GM18867 (cell line): ENCODE data around the gene ZNF618.
"Not testable (repeated sequence)": the region's sequence is repeated elsewhere in the genome, so short reads cannot be mapped to it uniquely, and the experiment has no call there.

Experiments used
- ATAC-seq: cut with Tn5 transposase; IDR thresholded peaks from one replicate; pipeline ENCODE4 v1.9.1; 2021; ENCODE audit warnings: mild to moderate bottlenecking, moderate library complexity; ENCODE audit not compliant: unreplicated experiment

Gene ZNF618

DNA sequence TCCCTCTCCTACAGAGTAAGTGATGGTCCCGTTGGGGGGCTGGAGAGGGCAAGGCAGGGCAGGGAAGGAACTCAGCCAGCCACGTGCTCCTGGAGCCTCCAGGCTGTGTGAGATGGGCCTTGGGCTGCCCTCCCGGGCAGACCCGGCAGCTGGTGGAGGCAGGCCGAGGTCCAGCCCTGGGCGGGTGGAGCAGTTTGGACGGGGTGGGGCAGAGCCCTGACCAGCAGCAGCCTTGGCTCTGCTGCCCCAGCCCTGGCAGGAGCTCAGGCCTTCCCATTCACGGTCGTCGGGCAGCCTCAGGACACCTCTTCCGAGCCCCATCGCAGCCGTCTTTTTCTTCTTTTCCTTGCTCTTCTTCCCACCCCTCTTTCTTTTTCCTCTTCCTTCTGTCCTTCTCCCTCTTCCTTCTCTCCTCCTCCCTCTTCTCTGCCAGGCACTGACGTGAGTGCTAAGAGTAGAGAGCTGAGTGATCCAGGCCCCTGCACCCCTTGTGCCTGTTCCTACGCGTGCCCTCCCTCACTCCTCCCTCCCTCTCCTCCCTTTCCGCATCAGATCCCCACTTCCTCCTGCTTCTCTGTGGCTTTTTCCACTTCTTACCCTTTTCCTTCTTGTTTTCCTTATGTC, 159.2 kb downstream of the ZNF618 start:
- ATAC-seq, result no peak

DNA sequence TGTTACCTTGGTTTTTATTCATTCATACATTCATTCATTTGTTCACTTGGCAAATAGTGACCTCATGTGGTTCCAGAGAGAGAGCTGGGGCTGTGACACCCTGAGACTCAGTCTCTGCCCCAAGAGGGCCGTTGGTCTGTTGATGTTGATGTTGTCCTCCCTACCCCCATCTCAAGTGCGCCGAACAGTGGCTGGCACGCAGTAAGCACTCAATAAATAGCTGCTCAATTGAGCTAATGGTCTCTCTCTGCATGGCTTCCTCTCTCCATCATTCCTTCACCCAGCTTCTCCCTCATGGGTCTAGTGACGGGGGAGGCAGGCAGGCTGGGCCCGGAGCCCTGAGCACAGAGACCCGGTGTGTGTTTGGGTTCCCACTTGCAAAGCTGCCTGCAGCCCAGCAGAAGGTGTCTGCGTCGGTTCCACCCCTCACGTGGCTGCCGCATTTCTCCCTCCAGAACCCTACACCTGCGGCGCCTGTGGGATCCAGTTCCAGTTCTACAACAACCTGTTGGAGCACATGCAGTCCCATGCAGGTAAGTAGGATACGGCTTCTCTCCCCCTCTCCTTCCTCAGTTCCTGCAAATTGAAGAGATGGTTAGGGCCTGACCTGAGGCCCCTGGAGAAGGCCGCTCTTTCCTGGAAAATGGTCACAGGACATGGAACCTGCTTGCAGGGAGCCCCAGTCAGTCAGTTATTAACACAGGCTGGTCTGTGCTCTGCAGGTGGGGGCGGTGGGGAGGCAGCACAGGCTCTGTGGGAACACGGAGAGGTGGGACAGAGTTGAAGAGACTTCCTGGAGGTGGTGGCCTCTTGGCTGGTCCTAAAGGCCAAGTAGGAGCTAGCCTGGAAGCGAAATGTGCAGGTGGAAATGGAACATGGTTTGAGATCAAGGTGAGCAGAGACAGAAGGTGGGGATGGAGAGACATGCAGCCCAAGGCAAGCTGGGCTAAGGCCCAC, 160.0 kb downstream of the ZNF618 start:
- ATAC-seq, result no peak

DNA sequence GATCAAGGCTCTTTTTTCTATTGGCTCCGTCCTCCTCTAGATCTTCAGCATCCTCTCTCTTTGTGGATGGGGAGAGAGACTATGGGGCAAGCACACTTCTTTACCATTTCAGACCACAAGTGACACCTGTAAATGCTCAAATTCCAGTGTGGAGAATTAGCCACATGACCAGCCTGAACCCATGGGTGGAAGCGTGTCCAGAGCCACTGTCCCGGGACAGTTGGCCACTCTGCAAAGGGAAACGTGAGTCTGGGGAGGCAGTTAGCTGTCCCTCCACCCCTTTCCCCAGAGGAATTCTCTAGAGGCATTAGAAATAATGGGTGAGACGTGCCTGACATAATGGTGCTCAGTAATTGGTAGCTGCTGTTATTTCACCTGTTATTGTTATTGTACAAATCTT, 161.1 kb downstream of the ZNF618 start:
- ATAC-seq, result no peak

DNA sequence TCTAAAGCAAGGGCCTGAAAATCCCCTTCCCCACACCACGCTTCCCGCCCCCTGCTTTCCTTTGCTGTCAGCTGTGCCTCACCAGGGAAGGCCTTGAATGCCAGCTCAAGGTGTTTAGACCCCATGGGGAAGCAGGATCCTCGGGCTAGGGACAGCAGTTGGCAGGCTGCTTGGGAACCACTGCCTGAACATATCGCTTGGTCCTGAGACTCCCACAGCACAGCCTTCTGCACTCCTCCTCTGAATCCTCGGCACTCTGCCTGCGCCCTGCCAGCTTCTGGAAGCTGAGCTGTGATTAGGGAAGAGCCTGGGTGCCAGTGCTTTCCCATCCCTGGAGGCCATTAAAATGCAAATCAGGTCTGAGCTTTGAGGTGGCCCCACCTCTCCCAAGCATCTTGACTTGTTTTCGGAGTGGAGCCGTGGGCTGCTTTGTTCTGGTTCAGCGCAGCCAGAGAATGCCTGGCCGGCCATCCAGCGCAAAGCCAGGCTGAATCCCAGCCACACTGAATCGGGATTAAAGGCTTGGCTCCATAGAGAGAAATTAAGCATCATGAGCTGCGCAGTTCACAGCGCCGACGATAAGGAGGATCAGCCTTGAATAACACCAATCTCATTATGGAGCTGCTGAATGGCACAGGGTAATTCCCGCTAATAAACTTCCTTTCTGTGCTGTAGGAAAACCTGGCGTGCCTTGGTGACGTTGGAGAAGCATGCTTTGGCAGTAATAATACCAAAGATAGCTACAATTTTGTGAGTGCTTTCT, 162.0 kb downstream of the ZNF618 start:
- no peak for ATAC-seq

DNA sequence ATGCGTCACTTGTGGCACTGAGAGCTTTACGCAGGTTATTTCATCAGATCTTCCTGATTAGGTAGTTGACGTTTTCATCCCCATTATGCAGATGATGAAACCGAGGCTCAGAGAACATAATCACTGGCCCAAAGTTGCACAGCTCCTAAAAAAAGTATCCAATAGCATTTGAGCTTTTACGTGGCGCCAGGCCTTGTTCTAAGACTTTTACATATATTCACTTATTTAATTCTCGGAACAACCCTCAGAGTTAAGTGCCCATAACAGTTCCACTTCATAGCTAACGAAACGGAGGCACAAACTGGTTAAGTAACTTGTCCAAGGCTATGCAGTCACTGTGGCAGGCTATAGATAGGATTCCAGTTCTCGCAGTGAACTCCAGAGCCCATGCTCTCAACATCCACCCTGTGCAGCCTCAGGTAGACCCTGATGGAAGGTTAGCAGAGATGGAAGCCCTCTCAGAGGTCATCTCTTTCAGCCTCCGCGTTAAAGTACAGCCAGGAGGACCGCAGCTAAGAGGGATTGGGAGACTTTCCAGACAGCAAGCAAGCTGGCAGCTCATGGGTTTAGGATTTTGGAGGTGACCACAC, 162.7 kb downstream of the ZNF618 start:
- ATAC-seq, result no peak

DNA sequence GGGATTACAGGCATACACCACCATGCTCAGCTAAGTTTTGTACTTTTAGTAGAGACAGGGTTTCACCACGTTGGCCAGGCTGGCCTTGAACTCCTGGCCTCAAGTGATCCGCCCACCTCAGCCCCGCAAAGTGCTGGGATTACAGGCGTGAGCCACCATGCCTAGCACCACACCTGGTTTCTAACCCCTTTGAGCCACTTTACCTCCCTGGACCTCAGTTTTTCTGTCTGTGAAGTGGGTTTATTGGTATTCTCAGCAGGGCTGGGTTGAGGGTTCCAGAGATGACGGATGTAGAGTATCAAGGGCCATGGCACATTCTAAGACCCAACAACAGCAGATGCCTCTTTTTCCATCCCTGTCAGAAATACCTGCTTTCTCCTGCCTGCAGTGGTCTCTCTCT, 163.4 kb downstream of the ZNF618 start:
- no peak for ATAC-seq

DNA sequence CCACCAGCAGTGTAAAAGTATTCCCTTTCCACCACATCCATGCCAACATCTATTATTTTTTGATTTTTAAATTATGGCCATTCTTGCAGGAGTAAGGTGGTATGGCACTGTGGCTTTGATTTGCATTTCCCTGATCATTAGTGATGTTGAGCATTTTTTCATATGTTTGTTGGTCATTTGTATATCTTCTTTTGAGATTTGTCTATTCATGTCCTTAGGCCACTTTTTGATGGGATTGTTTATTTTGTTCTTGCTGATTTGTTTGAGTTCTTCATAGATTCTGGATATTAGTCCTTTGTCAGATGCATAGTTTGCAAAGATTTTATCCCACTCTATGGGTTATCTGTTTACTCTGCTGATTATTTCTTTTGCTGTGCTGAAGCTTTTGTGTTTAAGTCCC, 167.6 kb downstream of the ZNF618 start:
- ATAC-seq, result not testable (repeated sequence)

DNA sequence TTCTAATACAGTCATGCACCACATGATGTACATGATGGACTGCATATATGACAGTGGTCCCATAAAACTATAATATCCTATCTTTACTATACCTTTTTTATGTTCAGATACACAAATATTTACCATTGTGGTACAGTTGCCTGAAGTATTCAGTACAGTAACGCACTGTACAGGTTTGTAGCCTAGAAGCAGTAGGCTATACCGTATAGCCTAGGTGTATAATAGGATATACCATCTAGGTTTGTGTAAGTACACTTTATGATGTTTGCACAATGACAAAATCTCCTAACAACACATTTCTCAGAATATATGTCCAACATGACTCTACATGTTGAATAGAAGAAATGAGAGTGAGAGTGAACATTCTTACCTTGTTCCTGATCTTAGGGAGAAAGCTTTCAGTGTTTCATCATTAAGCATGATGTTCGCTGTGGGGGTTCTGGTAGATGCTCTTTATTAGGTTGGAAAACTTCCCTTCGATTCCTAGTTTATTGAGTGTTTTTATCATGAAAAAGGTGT, 170.2 kb downstream of the ZNF618 start:
- no peak for ATAC-seq

DNA sequence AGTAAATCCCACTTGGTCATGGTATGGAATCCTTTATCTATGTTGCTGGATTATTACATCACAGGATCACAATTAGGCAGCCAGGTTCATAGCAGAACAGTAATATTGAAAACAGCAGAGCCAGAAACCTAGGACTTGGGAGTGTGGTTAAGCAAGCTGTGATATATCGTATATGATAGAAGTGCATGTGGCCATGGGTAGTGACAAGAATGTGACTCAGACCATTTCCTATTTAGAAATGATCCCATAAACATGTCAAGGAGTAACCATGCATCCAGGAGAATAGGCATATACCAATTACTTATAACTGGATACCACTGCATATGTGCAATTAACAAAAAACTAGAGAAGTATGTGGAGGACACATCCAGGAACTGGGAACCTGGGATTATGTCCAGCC, 170.8 kb downstream of the ZNF618 start:
- no peak for ATAC-seq

DNA sequence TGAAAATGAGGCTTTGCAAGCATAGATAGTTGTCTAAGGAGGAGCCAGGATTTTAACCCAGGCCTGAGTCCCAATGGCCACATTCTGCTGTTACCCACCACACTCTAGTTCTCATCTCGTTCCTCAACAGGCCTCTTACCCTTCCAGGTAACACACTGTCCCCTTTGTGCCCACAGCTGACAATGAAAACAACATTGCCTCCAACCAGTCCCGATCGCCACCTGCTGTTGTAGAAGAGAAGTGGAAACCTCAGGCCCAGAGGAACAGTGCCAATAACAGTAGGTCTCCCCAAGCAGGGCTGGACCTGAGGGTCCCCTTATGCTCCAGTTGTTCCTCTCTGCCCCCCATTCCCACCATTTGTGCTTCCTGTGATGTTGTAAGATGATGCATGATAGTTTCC, 171.6 kb downstream of the ZNF618 start:
- ATAC-seq, result peak; percentile 38

DNA sequence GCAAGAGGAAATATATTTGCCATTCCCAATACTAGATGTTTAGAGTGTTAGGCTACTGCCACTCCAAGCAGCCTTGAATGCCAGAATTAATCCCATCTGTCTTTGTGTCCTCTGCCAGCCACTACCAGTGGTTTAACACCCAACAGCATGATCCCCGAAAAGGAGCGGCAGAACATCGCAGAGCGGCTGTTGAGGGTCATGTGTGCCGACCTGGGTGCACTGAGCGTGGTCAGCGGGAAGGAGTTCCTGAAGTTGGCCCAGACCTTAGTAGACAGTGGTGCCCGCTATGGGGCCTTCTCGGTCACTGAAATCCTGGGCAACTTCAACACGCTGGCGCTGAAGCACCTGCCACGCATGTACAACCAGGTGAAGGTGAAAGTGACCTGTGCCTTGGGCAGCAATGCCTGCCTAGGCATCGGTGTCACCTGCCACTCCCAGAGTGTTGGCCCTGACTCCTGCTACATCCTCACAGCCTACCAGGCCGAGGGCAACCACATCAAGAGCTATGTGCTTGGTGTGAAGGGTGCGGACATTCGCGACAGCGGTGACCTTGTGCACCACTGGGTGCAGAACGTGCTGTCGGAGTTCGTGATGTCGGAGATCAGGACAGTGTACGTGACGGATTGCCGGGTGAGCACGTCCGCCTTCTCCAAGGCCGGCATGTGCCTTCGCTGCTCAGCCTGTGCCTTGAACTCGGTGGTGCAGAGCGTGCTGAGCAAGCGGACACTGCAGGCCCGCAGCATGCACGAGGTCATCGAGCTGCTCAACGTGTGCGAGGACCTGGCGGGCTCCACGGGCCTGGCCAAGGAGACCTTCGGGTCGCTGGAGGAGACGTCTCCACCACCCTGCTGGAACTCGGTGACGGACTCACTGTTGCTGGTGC, 172.7 kb downstream of the ZNF618 start:
- no peak for ATAC-seq

DNA sequence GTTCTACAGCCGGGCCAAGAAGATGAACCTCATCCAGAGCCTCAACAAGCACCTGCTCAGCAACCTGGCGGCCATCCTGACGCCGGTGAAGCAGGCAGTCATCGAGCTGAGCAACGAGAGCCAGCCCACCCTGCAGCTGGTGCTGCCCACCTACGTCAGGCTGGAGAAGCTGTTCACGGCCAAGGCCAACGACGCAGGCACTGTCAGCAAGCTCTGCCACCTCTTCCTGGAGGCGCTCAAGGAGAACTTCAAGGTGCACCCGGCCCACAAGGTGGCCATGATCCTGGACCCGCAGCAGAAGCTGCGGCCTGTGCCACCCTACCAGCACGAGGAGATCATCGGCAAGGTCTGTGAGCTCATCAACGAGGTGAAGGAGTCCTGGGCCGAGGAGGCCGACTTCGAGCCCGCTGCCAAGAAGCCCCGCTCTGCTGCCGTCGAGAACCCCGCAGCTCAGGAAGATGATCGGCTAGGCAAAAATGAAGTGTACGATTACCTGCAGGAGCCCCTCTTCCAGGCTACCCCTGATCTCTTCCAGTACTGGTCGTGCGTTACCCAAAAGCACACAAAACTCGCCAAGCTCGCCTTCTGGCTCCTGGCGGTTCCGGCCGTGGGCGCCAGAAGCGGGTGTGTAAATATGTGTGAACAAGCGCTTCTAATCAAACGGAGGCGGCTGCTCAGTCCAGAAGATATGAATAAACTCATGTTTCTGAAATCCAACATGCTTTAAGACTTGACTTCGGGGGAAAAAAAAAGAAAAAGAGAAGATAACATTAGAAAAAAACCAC, 173.5 kb downstream of the ZNF618 start:
- no peak for ATAC-seq

DNA sequence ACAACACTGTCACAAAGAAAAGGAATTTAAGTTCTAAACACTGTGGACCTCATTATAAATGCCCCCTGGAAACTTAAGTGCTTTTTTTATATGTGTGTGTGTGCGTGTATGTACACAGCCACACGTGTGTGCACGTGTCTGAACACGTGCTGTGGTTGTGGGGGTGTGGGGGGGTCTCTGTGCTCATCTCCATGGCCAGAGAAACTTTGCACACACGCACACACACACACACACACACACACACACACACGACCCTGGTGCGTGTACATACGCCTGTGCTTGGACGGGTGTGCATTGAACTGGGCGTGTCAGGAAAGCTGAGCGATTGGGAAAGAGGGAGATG, 174.1 kb downstream of the ZNF618 start:
- ATAC-seq, result no peak

DNA sequence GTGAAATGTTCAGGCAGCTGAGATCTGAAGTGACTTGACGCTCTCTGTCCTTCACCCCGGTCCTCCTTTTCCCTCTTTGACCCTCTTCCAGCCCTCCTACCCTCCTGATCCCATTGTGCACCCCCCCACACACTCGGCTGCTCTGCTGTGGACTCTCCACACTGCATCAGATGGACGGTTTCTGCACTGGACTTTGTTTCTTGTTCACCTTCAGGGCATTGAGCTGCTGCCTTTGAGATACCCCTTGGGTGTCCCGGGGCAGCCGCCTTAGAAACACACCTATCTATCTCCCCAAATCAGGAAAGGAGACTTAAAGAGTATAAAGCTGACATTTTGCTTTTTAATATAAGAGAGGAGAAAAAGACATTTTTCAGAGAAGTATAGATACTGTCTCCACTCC, 174.5 kb downstream of the ZNF618 start:
- no peak for ATAC-seq

DNA sequence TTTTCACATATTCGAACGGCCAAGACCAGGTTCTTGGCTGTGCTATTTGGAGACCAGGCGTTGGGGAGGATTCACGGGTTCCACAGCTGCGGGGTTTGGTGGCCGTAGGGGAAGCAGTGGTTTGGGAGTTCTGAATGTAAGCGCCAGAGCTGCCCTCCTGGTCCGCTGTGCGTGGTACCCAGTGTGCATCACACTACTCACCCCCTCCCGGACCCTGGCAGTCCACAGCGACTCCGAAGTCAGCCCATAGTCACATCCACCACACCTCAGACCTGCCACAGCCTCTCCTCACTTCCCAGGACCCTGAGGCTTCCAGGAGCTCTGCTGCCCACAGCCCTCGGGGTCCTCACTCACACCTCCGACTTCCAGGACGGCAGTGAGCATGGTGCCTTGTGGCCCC, 175.2 kb downstream of the ZNF618 start:
- no peak for ATAC-seq

DNA sequence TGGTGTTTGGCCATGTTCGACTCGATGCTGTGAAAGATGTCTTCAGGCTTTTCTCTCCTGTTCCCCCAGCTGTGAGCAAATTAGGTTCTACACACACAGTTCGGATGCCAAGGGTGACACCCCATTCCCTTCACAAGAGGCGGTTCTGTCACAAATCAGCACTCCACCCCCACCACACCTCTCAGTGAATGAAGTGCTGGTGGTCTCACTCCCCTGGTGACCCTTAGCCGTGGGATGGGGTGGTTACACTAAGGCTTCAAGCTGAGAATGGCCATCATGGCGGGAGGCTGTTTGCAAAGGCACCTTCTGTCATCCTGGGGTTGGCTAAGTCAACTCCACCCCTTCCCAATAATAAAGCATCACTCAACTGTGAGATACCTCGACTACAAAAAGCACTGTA, 175.6 kb downstream of the ZNF618 start:
- no peak for ATAC-seq

DNA sequence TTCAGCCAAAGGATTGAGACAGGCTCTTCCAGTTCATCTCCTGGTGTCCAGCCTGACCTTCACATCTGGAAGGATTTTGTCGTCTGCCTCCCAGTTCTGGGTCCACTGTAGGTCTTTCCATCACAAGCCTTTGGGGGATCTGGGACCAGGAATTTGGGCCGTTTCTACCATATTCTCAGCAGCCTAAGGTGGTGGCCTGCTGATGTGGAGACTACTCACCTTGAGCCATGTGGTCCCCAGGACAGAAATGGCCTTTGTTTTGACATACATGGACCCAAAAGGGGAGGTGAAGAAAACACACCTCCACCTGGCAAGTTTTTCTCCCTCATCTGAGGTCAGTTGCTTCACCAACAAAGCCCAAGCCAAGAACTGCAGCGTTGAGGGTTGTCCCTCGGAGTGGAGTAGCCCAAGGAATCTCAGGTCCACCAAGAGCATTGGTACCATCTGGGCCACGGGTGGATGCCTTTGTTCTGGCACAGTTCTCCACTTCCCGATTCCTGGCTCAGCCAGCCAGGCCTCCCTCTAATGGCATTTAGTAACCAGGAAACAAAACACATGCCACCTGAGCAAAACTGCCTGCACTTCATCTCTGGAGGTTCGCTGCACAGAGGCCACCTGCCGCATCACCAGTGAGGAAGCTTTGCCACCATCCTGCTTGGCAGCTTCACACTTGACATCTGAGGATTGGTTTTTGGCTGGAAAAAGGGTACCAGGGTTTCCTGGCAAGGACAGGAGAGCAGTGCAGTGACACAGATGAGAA, 177.3 kb downstream of the ZNF618 start:
- ATAC-seq, result no peak

DNA sequence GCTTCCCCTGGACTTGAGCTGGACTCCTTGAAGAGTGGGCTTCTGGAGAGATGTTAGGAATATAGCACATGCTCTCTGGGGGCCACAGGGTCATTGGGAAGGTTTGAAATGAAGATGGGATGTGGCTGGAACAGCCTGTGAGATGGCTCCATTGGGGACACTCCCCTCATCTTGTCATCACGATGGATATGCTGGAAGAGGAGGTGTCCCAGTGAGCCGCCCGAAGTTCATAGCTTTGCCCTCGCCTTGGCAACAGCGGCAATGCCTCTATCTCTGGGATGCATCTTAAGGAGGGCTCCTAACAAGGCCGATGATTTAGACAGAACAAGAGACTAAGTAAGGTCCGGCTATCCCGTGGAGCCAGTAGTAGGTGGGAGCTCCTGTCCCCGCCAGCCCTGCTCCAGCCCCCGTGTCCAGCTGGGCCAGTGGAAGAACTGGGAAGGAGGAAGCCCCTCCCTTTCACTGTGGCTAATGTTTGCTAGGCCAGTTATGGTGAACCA, 178.1 kb downstream of the ZNF618 start:
- ATAC-seq, result no peak
